ENCODE results near the gene CUBN. TPM values are rescaled to one million over a fixed set of nuclear protein-coding genes. Genes with fewer than 3 reads are reported as not detected.

The CUBN gene
- total RNA-seq, 1 donor from 2014 or later = 6.8 TPM

GRCh38 chr10:17161775-17162174, 32.2 kb upstream of the CUBN start:
- Histone ChIP-seq H3K36me3 (no peaks in the 10 kb centered on the region), H3K27me3 (no peaks in the 10 kb centered on the region), H3K4me3 (no peak overlapping the region), H3K9me3 (no peaks in the 10 kb centered on the region), H3K4me1 (peaks cover 0 to 7% of the 10 kb centered on the region in 2 donors), H3K27ac (no peak overlapping the region)
- no peak for TF ChIP-seq CTCF (IDR thresholded peaks at IDR 0.05)
- intact Hi-C loops (cut with DNase I) = no loop called here
- DNase-seq (ENCODE audit: low spot score in 2 of 2) = no peak

- Histone ChIP-seq H3K27me3 (no peaks in the 10 kb centered on the region), H3K27ac (no peak overlapping the region), H3K4me3 (no peak overlapping the region), H3K4me1 (peaks cover 0 to 26% of the 10 kb centered on the region in 2 donors), H3K36me3 (no peaks in the 10 kb centered on the region), H3K9me3 (no peaks in the 10 kb centered on the region)
- intact Hi-C loops (cut with DNase I) = no loop called here
- no peak for TF ChIP-seq CTCF (IDR thresholded peaks at IDR 0.05)
- no peak for DNase-seq (ENCODE audit: low spot score in 2 of 2)
These were observed 27.4 kb upstream of the CUBN start for GRCh38 chr10:17157024-17157423.

GRCh38 chr10:17155826-17156225, 26.2 kb upstream of the CUBN start:
- DNase-seq (ENCODE audit: low spot score in 2 of 2) = no peak
- H3K36me3 ChIP-seq = no peaks in the 10 kb centered on the region
- H3K27me3 ChIP-seq = no peaks in the 10 kb centered on the region
- H3K4me1 ChIP-seq = peaks cover 0 to 32% of the 10 kb centered on the region in 2 donors
- H3K4me3 ChIP-seq = no peak overlapping the region
- intact Hi-C loops (cut with DNase I) = no loop called here
- TF ChIP-seq CTCF (IDR thresholded peaks at IDR 0.05) = no peak
- peak overlapping the region in 1 of 2 donors; percentile 31 for H3K27ac ChIP-seq
- no peaks in the 10 kb centered on the region for H3K9me3 ChIP-seq

- intact Hi-C loops (cut with DNase I) = loop anchor here (5.0 kb wide), 1 partner anchor 63 kb away; no protein-coding TSS in a partner anchor
- H3K27me3 ChIP-seq = no peaks in the 10 kb centered on the region
- H3K9me3 ChIP-seq = no peaks in the 10 kb centered on the region
- no peaks in the 10 kb centered on the region for H3K36me3 ChIP-seq
- peaks cover 0 to 32% of the 10 kb centered on the region in 2 donors for H3K4me1 ChIP-seq
- peak overlapping the region; percentile 71 to 89 for H3K27ac ChIP-seq
- no peak for TF ChIP-seq CTCF (IDR thresholded peaks at IDR 0.05)
- DNase-seq (ENCODE audit: low spot score in 2 of 2) = no peak
- no peak overlapping the region for H3K4me3 ChIP-seq
These were observed 24.5 kb upstream of the CUBN start for GRCh38 chr10:17154116-17154515.

- no peak for DNase-seq (ENCODE audit: low spot score in 2 of 2)
- no peak overlapping the region for H3K4me3 ChIP-seq
- H3K36me3 ChIP-seq = no peaks in the 10 kb centered on the region
- H3K4me1 ChIP-seq = peaks cover 0 to 32% of the 10 kb centered on the region in 2 donors
- no peaks in the 10 kb centered on the region for H3K27me3 ChIP-seq
- no peaks in the 10 kb centered on the region for H3K9me3 ChIP-seq
- peak overlapping the region; percentile 71 to 89 for H3K27ac ChIP-seq
- TF ChIP-seq CTCF (IDR thresholded peaks at IDR 0.05) = no peak
- intact Hi-C loops (cut with DNase I) = loop anchor here (5.0 kb wide), 1 partner anchor 64 kb away; no protein-coding TSS in a partner anchor
These were observed 23.7 kb upstream of the CUBN start for GRCh38 chr10:17153321-17153720.

DNA sequence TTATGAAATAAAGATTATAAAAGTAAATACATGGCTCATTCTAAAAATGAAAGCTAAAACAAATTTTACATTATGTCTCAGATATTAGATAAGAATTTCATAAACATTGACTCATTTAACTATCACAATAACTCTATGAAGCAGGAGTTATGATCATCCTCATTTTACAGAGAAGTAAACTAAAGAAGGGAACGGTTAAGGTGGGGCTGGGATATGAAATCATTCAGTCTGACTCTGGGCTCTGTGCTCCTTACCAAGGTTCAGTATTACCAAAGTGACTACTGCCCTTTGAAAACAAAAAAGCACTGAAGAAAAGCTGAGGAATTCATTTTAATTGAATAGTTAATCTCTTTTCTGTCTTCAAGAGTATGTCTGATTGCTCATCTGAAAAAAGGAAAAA, 22.1 kb upstream of the CUBN start:
- Histone ChIP-seq H3K36me3 (no peaks in the 10 kb centered on the region), H3K9me3 (no peaks in the 10 kb centered on the region), H3K27ac (peak overlapping the region; percentile 71 to 89), H3K27me3 (no peaks in the 10 kb centered on the region), H3K4me1 (peaks cover 0 to 32% of the 10 kb centered on the region in 2 donors), H3K4me3 (peak overlapping the region in 1 of 2 donors; percentile 14)
- intact Hi-C loops (cut with DNase I) = loop anchor here (5.0 kb wide), 1 partner anchor 66 kb away; no protein-coding TSS in a partner anchor
- no peak for TF ChIP-seq CTCF (IDR thresholded peaks at IDR 0.05)
- DNase-seq (ENCODE audit: low spot score in 2 of 2) = no peak

All from ascending aorta (tissue), 2 donors.